ENCODE data around the gene SLC23A2. TPM values are rescaled to one million over a fixed set of nuclear protein-coding genes. Genes with fewer than 3 reads are reported as not detected.

SLC23A2 gene
- total RNA-seq, 1 donor from 2014 or later = 24.2 TPM

DNA sequence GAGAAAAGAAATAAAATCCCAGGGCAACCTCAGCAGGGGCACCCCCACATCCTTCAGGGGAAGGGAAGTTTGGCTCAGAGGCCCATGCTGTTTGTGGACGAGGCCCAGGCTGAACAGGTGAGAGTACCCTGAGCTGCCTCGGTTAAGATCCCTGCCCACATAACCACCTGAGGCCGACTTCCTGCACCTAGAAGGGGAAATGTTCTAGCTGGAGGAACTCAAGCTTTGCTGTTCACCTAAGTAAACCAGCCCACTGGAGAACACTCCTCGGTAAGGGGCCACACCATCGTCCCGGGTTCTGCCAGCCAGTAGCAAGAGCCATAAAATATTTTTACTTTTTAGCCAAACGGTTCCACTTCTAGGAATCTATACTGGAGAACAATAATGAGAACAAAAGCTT, 88.2 kb downstream of the SLC23A2 start:
- Mint-ChIP-seq H3K9me3 (ENCODE audit: low read depth) (no peaks in the 10 kb centered on the region), H3K36me3 (ENCODE audit: low read depth) (peaks cover 8% of the 10 kb centered on the region), H3K27me3 (ENCODE audit: low read depth) (no peaks in the 10 kb centered on the region), H3K4me1 (ENCODE audit: low read depth) (peaks cover 23% of the 10 kb centered on the region), H3K4me3 (ENCODE audit: unreplicated experiment) (no peak overlapping the region), H3K27ac (ENCODE audit: unreplicated experiment) (no peak overlapping the region)
- TF ChIP-seq, protein P1, sequence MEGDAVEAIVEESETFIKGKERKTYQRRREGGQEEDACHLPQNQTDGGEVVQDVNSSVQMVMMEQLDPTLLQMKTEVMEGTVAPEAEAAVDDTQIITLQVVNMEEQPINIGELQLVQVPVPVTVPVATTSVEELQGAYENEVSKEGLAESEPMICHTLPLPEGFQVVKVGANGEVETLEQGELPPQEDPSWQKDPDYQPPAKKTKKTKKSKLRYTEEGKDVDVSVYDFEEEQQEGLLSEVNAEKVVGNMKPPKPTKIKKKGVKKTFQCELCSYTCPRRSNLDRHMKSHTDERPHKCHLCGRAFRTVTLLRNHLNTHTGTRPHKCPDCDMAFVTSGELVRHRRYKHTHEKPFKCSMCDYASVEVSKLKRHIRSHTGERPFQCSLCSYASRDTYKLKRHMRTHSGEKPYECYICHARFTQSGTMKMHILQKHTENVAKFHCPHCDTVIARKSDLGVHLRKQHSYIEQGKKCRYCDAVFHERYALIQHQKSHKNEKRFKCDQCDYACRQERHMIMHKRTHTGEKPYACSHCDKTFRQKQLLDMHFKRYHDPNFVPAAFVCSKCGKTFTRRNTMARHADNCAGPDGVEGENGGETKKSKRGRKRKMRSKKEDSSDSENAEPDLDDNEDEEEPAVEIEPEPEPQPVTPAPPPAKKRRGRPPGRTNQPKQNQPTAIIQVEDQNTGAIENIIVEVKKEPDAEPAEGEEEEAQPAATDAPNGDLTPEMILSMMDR (IDR thresholded peaks at IDR 0.05) = no peak
- DNase-seq (ENCODE audit: low spot score) = no peak

DNA sequence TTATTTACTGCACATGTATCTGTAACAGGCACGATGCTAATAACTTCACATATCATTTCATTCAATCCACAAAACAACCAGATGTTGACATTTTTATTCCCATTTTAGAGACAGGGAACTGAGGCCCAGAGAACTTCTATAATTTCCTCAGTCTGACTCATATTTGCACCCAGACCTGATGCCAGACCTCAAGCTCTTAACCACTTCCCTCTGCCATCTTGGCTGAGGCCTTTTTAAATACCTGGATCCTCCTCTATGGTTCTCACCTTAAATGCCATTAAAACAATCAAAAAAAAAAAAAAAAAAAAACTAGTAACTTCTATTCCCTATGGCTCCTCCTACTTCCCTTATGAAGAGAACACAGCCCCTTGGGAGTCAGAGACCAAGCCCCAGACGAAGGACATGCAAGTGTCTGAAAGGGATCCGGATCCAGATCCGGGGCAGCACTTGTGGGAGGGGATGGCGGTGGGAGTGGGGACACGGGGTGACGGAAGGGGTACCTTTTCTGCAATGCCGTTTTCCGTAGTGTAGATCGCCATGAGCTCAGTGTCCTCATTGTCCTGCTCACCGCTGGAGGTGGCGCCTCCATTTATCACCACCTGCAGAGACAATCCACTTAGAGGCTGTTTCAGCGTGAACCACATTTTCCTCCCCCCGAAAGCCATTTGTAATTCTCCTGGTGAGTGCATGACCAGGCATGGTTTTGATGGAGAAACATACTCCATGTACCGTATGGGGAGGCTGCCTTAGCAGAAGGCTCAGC, 88.7 kb downstream of the SLC23A2 start:
- no peak overlapping the region for H3K27ac Mint-ChIP-seq (ENCODE audit: unreplicated experiment)
- no peak overlapping the region for H3K4me3 Mint-ChIP-seq (ENCODE audit: unreplicated experiment)
- TF ChIP-seq, protein P1 (IDR thresholded peaks at IDR 0.05) = no peak
- H3K27me3 Mint-ChIP-seq (ENCODE audit: low read depth) = no peaks in the 10 kb centered on the region
- peaks cover 11% of the 10 kb centered on the region for H3K36me3 Mint-ChIP-seq (ENCODE audit: low read depth)
- no peak for DNase-seq (ENCODE audit: low spot score)
- H3K4me1 Mint-ChIP-seq (ENCODE audit: low read depth) = peaks cover 18% of the 10 kb centered on the region
- H3K9me3 Mint-ChIP-seq (ENCODE audit: low read depth) = no peaks in the 10 kb centered on the region

DNA sequence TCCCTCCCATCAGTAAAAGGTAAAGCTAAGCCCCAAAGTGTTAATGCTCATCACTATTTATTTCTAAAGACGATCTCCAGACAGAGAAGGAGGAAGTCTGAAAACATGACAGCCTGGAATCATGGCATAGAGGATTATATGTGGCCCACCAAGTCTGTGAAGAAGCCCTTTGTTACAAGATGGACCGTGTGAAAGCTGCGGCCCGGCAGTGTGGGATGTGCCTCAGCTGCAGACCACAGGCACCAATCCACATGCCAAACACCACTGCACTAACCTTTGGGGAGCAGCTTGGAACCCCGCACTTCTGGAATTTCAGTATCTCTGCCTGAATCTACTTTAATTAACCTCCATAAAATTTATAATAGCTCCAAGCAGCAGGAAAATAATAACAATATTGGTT, 90.4 kb downstream of the SLC23A2 start:
- Mint-ChIP-seq H3K9me3 (ENCODE audit: low read depth) (no peaks in the 10 kb centered on the region), H3K4me3 (ENCODE audit: unreplicated experiment) (no peak overlapping the region), H3K27me3 (ENCODE audit: low read depth) (no peaks in the 10 kb centered on the region), H3K36me3 (ENCODE audit: low read depth) (peaks cover 11% of the 10 kb centered on the region), H3K27ac (ENCODE audit: unreplicated experiment) (no peak overlapping the region), H3K4me1 (ENCODE audit: low read depth) (peaks cover 1% of the 10 kb centered on the region)
- DNase-seq (ENCODE audit: low spot score) = no peak
- TF ChIP-seq, protein P1 (IDR thresholded peaks at IDR 0.05) = no peak

DNA sequence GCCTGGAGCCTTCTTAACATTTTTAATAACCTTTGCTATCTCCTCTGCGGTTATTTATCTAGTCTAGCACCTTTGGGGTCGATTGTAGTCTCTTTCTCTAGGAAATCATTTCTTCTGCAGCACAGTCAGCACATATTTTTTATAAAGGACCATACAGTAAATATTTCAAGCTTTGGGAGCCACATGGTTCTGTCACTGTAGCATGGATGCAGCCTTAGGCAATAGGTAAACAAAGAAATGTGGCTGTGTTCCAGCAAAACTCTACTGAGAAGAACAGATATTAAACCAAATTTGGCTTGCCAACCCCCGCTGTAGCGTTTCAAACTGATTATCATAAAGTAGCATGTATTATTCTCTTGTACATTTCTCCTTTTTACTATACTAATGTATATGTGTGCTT, 95.7 kb downstream of the SLC23A2 start:
- Mint-ChIP-seq H3K27me3 (ENCODE audit: low read depth) (no peaks in the 10 kb centered on the region), H3K4me3 (ENCODE audit: unreplicated experiment) (no peak overlapping the region), H3K9me3 (ENCODE audit: low read depth) (no peaks in the 10 kb centered on the region), H3K4me1 (ENCODE audit: low read depth) (peaks cover 8% of the 10 kb centered on the region), H3K27ac (ENCODE audit: unreplicated experiment) (no peak overlapping the region), H3K36me3 (ENCODE audit: low read depth) (peaks cover 10% of the 10 kb centered on the region)
- no peak for DNase-seq (ENCODE audit: low spot score)
- TF ChIP-seq, protein P1 (IDR thresholded peaks at IDR 0.05) = no peak

DNA sequence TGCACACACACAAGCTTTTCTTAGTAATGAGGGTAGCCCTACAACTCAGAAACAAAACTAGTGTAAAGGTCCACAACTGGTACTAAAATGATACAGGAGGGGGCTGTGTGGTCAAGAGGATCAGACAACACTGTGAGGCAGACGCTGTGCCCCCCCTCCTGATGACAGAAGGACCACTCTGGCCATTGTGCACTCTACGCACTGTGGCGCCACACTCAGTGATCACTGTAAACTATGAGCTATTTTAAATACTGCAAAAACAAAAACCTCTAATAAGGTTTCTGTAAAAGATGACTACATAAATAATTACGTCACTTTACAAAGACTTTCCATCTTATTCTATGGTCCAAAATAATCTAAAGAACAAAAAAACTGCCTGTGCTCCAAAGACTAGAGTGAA, 96.1 kb downstream of the SLC23A2 start:
- TF ChIP-seq, protein P1 (IDR thresholded peaks at IDR 0.05) = no peak
- no peak for DNase-seq (ENCODE audit: low spot score)
- no peaks in the 10 kb centered on the region for H3K27me3 Mint-ChIP-seq (ENCODE audit: low read depth)
- peaks cover 9% of the 10 kb centered on the region for H3K36me3 Mint-ChIP-seq (ENCODE audit: low read depth)
- H3K4me1 Mint-ChIP-seq (ENCODE audit: low read depth) = peaks cover 9% of the 10 kb centered on the region
- no peaks in the 10 kb centered on the region for H3K9me3 Mint-ChIP-seq (ENCODE audit: low read depth)
- no peak overlapping the region for H3K27ac Mint-ChIP-seq (ENCODE audit: unreplicated experiment)
- no peak overlapping the region for H3K4me3 Mint-ChIP-seq (ENCODE audit: unreplicated experiment)

All from chondrocyte (in vitro differentiated cells).